Epithelial cell of esophagus (primary cell): ENCODE data around the gene RFC3.
"Not testable (repeated sequence)": the region's sequence is repeated elsewhere in the genome, so short reads cannot be mapped to it uniquely, and the experiment has no call there.

ENCODE experiments used
- DNase-seq: peaks from one replicate; pipeline ENCODE4 v3.0.0; 2010; ENCODE audit warnings: low read depth
- H3K4me3 ChIP-seq: 2 replicates; pipeline ENCODE4 v1.5.1; 2011; ENCODE audit warnings: mild to moderate bottlenecking, low read length, control low read depth
- CTCF ChIP-seq: IDR thresholded peaks from 2 replicates; pipeline ENCODE4 v1.5.1; 2011; ENCODE audit warnings: low read depth, mild to moderate bottlenecking, low read length, control low read depth, inconsistent platforms; ENCODE audit not compliant: insufficient read depth; ENCODE audit errors: missing control alignments

RFC3 gene

GRCh38 chr13:33796095-33796494 lies 21.9 kb upstream of the RFC3 start:
- TF ChIP-seq CTCF, result no peak
- H3K4me3 ChIP-seq, result no peak overlapping the region
- no peak for DNase-seq

GRCh38 chr13:33797622-33798021 lies 20.3 kb upstream of the RFC3 start:
- no peak for DNase-seq
- no peak overlapping the region for H3K4me3 ChIP-seq
- no peak for TF ChIP-seq CTCF

GRCh38 chr13:33798023-33798422 lies 19.9 kb upstream of the RFC3 start:
- no peak for DNase-seq
- H3K4me3 ChIP-seq, result no peak overlapping the region
- no peak for TF ChIP-seq CTCF

- H3K4me3 ChIP-seq, result no peak overlapping the region
- DNase-seq, result peak; percentile 51
- peak; percentile 46 for TF ChIP-seq CTCF
These were observed 17.9 kb upstream of the RFC3 start for GRCh38 chr13:33799950-33800592.

GRCh38 chr13:33800646-33801186 lies 17.2 kb upstream of the RFC3 start:
- DNase-seq, result no peak
- H3K4me3 ChIP-seq, result no peak overlapping the region
- no peak for TF ChIP-seq CTCF

GRCh38 chr13:33806470-33807248 lies 11.3 kb upstream of the RFC3 start:
- H3K4me3 ChIP-seq, result no peak overlapping the region
- TF ChIP-seq CTCF, result no peak
- no peak for DNase-seq

- H3K4me3 ChIP-seq, DNase-seq: not testable (repeated sequence)
These were observed 5.1 kb upstream of the RFC3 start for GRCh38 chr13:33812829-33813228.
